Neutrophil (primary cell): Measurements from ENCODE around the gene SLC9A3.

Experiments used
- H3K27ac ChIP-seq: fragments of 200-600 bp; sonication (generic); 2 replicates; pipeline ENCODE4 v1.5.1; 2016; ENCODE audit warnings: mild to moderate bottlenecking, moderate library complexity
- H3K27me3 ChIP-seq: fragments of 200-600 bp; sonication (generic); 2 replicates; pipeline ENCODE4 v1.6.0; 2016; ENCODE audit warnings: mild to moderate bottlenecking
- H3K36me3 ChIP-seq: fragments of 200-600 bp; sonication (generic); 2 replicates; pipeline ENCODE4 v1.5.1; 2017
- H3K4me1 ChIP-seq, 2 experiments: fragments of 200-600 bp in 1 of 2; sonication (generic) in 1 of 2; 1 replicate in 1 of 2; 2 replicates in 1 of 2; pipeline versions ENCODE4 v1.5.1 to v1.6.1; 2013 to 2016; ENCODE audit warnings: low read depth in 1 of 2, low read length in 1 of 2, mild to moderate bottlenecking in 1 of 2, moderate library complexity in 1 of 2; ENCODE audit not compliant: control insufficient read depth in 1 of 2, insufficient read depth in 1 of 2
- H3K4me3 ChIP-seq, 2 experiments: fragments of 200-600 bp in 1 of 2; sonication (generic) in 1 of 2; 1 replicate in 1 of 2; 2 replicates in 1 of 2; pipeline ENCODE4 v1.5.1; 2013 to 2016; ENCODE audit warnings: low read depth in 1 of 2, low read length in 1 of 2, mild to moderate bottlenecking in 1 of 2, moderate library complexity in 1 of 2
- H3K9me3 ChIP-seq: fragments of 200-600 bp; sonication (generic); 2 replicates; pipeline ENCODE4 v1.5.1; 2016
- CTCF ChIP-seq: fragments of 200-600 bp; sonication (generic); IDR thresholded peaks from 2 replicates; pipeline ENCODE4 v1.5.1; 2016; ENCODE audit warnings: antibody characterized with exemption

The SLC9A3 gene

GRCh38 chr5:493758-494157 is 30.5 kb downstream of the SLC9A3 start:
- no peak for TF ChIP-seq CTCF
- Histone ChIP-seq H3K9me3 (no peaks in the 10 kb centered on the region), H3K27ac (no peak overlapping the region), H3K4me1 (no peaks in the 10 kb centered on the region), H3K27me3 (peaks cover 42% of the 10 kb centered on the region), H3K36me3 (no peaks in the 10 kb centered on the region), H3K4me3 (no peak overlapping the region)

GRCh38 chr5:493119-493701 is 31.0 kb downstream of the SLC9A3 start:
- H3K27ac ChIP-seq: no peak overlapping the region
- peaks cover 41% of the 10 kb centered on the region for H3K27me3 ChIP-seq
- no peaks in the 10 kb centered on the region for H3K9me3 ChIP-seq
- TF ChIP-seq CTCF: no peak
- H3K4me3 ChIP-seq: no peak overlapping the region
- no peaks in the 10 kb centered on the region for H3K4me1 ChIP-seq
- H3K36me3 ChIP-seq: no peaks in the 10 kb centered on the region

- H3K9me3 ChIP-seq: no peaks in the 10 kb centered on the region
- TF ChIP-seq CTCF: no peak
Observed at GRCh38 chr5:492314-492893, 31.8 kb downstream of the SLC9A3 start.

GRCh38 chr5:491856-492155 is 32.4 kb downstream of the SLC9A3 start:
- Histone ChIP-seq H3K9me3 (no peaks in the 10 kb centered on the region), H3K4me3 (no peak overlapping the region), H3K27me3 (peaks cover 34% of the 10 kb centered on the region), H3K36me3 (no peaks in the 10 kb centered on the region), H3K4me1 (no peaks in the 10 kb centered on the region), H3K27ac (no peak overlapping the region)
- no peak for TF ChIP-seq CTCF

More at GRCh38 chr5:492314-492893, 31.8 kb downstream of the SLC9A3 start:
- H3K36me3 ChIP-seq: no peaks in the 10 kb centered on the region
- H3K4me3 ChIP-seq: no peak overlapping the region
- no peaks in the 10 kb centered on the region for H3K4me1 ChIP-seq
- peaks cover 40% of the 10 kb centered on the region for H3K27me3 ChIP-seq
- no peak overlapping the region for H3K27ac ChIP-seq

- H3K4me3 ChIP-seq: no peak overlapping the region
- no peaks in the 10 kb centered on the region for H3K36me3 ChIP-seq
- peaks cover 35% of the 10 kb centered on the region for H3K27me3 ChIP-seq
- no peak for TF ChIP-seq CTCF
- no peaks in the 10 kb centered on the region for H3K9me3 ChIP-seq
- H3K27ac ChIP-seq: no peak overlapping the region
- H3K4me1 ChIP-seq: no peaks in the 10 kb centered on the region
Observed at GRCh38 chr5:491119-491855, 33.0 kb downstream of the SLC9A3 start.
